Esophagus (tissue), 2 donors: ENCODE results near the gene GIN1. TPM values are rescaled to one million over a fixed set of nuclear protein-coding genes. Genes with fewer than 3 reads are reported as not detected.
"Not testable (repeated sequence)": the region's sequence is repeated elsewhere in the genome, so short reads cannot be mapped to it uniquely, and the experiment has no call there.

ENCODE experiments used
- H3K27ac ChIP-seq, 2 donors: one replicate each; pipeline ENCODE4 v1.5.1; 2013; ENCODE audit warnings: low read depth in 2 of 2, mild to moderate bottlenecking in 2 of 2, inconsistent platforms in 1 of 2, low read length in 1 of 2, moderate library complexity in 1 of 2
- H3K27me3 ChIP-seq, 2 donors: one replicate each; pipeline ENCODE4 v1.6.1; 2013; ENCODE audit warnings: low read length in 2 of 2, control low read depth in 1 of 2, mild to moderate bottlenecking in 1 of 2; ENCODE audit not compliant: insufficient read depth in 2 of 2, control insufficient read depth in 1 of 2
- H3K36me3 ChIP-seq, 2 donors: one replicate each; pipeline ENCODE4 v1.6.1; 2013; ENCODE audit warnings: low read length in 1 of 2; ENCODE audit not compliant: control insufficient read depth in 2 of 2, insufficient read depth in 2 of 2
- H3K4me1 ChIP-seq, 2 donors: one replicate each; pipeline ENCODE4 v1.6.1; 2013; ENCODE audit warnings: low read length in 1 of 2; ENCODE audit not compliant: control insufficient read depth in 2 of 2, insufficient read depth in 2 of 2
- H3K4me3 ChIP-seq, 2 donors: one replicate each; pipeline ENCODE4 v1.5.1; 2013; ENCODE audit warnings: low read length in 2 of 2, mild to moderate bottlenecking in 2 of 2, low read depth in 1 of 2, moderate library complexity in 1 of 2
- H3K9me3 ChIP-seq, 2 donors: one replicate each; pipeline ENCODE4 v1.6.1; 2013; ENCODE audit warnings: mild to moderate bottlenecking in 2 of 2, low read depth in 1 of 2, low read length in 1 of 2, moderate library complexity in 1 of 2; ENCODE audit not compliant: control insufficient read depth in 2 of 2, insufficient read depth in 1 of 2
- WGBS, 2 donors: extraction: QIAGEN DNeasy Blood & Tissue Kit; methylation state at CpG; one replicate each; pipeline ENCODE4 v1.1.7; 2013; 5-methylcytosine and 5-hydroxymethylcytosine counted together
- polyA plus RNA-seq, 2 donors: library from polyadenylated mRNA; stranded (reverse); fragments of 200-250 nt; gene quantifications; one replicate each; pipeline ENCODE4 v1.2.3, GENCODE V29; 2013
- donor health status: healthy with polysubstance abuse.
- donor health status: Bipolar disorder and iron deficiency.

Gene GIN1
- polyA plus RNA-seq, 2 donors, result 2.2 to 2.6 TPM

GRCh38 chr5:103093727-103094126 lies 26.2 kb downstream of the GIN1 start:
- Histone ChIP-seq H3K27me3 (no peaks in the 10 kb centered on the region), H3K27ac (no peak overlapping the region), H3K4me3 (no peak overlapping the region), H3K4me1 (no peaks in the 10 kb centered on the region), H3K36me3 (peaks cover 0 to 2% of the 10 kb centered on the region in 2 donors), H3K9me3 (no peaks in the 10 kb centered on the region)
- whole genome bisulfite sequencing, 2 donors, result 85 to 92% methylated on average over 1 of the region's 1 CpG

DNA sequence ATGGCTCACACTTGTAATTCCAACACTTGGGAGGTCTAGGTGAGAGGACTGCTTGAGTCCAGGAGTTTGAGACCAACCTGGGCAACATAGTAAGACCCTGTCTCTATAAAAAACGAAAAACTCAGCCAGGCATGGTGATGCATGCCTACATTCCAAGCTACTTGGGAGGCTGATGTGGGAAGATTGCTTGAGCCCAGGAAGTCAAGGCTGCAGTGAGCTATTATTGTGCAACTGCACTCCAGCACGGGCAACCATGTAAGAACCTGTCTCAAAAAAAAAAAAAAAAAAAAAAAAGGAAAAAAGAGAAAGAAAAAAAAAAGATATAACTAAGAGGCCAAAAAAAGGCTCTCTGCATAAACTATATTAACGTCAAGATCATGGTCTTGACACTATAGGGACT lies 27.3 kb downstream of the GIN1 start:
- Histone ChIP-seq H3K9me3 (no peaks in the 10 kb centered on the region), H3K27ac (no peak overlapping the region), H3K27me3 (no peaks in the 10 kb centered on the region), H3K36me3 (peaks cover 0 to 2% of the 10 kb centered on the region in 2 donors), H3K4me3 (no peak overlapping the region), H3K4me1 (no peaks in the 10 kb centered on the region)
- 94 to 95% methylated on average over 3 of the region's 3 CpGs for WGBS, 2 donors

DNA sequence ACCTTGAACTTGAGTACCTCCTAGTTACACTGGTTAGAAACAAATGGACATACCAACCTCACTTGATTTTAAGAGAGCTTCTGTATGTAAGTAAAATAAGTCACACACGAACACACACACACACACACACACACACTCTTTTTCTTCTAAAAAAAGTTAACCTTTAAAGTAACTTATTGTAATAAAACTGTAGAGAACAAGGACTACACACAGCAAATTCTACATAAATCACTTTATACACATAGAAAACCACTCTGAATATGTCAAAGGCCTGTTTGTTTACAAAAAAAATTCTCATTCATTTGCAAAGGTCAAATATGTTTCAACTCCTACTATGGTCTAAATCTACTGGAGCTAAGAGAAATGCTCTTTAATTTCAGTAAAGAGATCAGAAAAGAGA lies 29.1 kb downstream of the GIN1 start:
- Histone ChIP-seq H3K4me1 (no peaks in the 10 kb centered on the region), H3K4me3 (no peak overlapping the region), H3K36me3 (peaks cover 0 to 5% of the 10 kb centered on the region in 2 donors), H3K9me3 (no peaks in the 10 kb centered on the region), H3K27me3 (no peaks in the 10 kb centered on the region), H3K27ac (no peak overlapping the region)
- WGBS, 2 donors, result 84% methylated on average over 1 of the region's 1 CpG

- 99 to 100% methylated on average over 1 of the region's 1 CpG for WGBS, 2 donors
Observed at GRCh38 chr5:103089272-103089671, 30.7 kb downstream of the GIN1 start.

DNA sequence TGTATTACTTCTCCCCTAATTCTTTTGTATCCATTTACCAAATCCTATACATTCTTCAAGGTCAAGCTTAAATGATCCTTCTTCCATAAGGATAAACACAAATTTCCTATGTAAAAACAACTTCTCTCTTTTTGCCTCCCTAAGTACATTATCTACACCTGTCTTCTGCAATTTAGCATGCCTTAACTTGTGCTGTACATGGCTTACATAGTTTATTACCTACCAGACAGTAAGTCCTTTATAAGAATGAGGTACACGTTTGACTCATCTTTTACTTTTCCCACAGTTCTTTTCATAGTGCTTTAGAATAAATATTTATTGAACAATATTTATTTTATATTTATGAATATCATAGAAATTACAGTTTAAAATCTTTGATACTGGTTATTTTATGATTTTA lies 33.4 kb downstream of the GIN1 start:
- Histone ChIP-seq H3K9me3 (peaks cover 0 to 2% of the 10 kb centered on the region in 2 donors), H3K27me3 (no peaks in the 10 kb centered on the region), H3K4me1 (no peaks in the 10 kb centered on the region), H3K4me3 (no peak overlapping the region), H3K27ac (no peak overlapping the region), H3K36me3 (peaks cover 0 to 5% of the 10 kb centered on the region in 2 donors)
- WGBS, 2 donors, result 83 to 84% methylated on average over 1 of the region's 1 CpG

More at GRCh38 chr5:103089272-103089671, 30.7 kb downstream of the GIN1 start:
- H3K4me1 ChIP-seq, result no peaks in the 10 kb centered on the region
- H3K27ac ChIP-seq, result no peak overlapping the region
- peaks cover 0 to 7% of the 10 kb centered on the region in 2 donors for H3K36me3 ChIP-seq
- no peaks in the 10 kb centered on the region for H3K27me3 ChIP-seq
- no peak overlapping the region for H3K4me3 ChIP-seq
- H3K9me3 ChIP-seq, result peaks cover 0 to 2% of the 10 kb centered on the region in 2 donors

GRCh38 chr5:103079796-103080195 lies 40.1 kb downstream of the GIN1 start:
- Histone ChIP-seq H3K36me3 (peaks cover 0 to 2% of the 10 kb centered on the region in 2 donors), H3K4me1 (no peaks in the 10 kb centered on the region), H3K27me3 (no peaks in the 10 kb centered on the region), H3K4me3 (no peak overlapping the region), H3K27ac (no peak overlapping the region), H3K9me3 (peaks cover 7 to 15% of the 10 kb centered on the region in 2 donors)
- 67 to 97% methylated on average over 4 of the region's 4 CpGs for WGBS, 2 donors

- Histone ChIP-seq H3K4me1 (no peaks in the 10 kb centered on the region), H3K9me3 (peaks cover 8 to 15% of the 10 kb centered on the region in 2 donors), H3K4me3 (no peak overlapping the region), H3K27me3 (no peaks in the 10 kb centered on the region), H3K36me3 (no peaks in the 10 kb centered on the region), H3K27ac (no peak overlapping the region)
- WGBS, 2 donors, result 87 to 91% methylated on average over 4 of the region's 4 CpGs
Observed at GRCh38 chr5:103075442-103075841, 44.5 kb downstream of the GIN1 start.

DNA sequence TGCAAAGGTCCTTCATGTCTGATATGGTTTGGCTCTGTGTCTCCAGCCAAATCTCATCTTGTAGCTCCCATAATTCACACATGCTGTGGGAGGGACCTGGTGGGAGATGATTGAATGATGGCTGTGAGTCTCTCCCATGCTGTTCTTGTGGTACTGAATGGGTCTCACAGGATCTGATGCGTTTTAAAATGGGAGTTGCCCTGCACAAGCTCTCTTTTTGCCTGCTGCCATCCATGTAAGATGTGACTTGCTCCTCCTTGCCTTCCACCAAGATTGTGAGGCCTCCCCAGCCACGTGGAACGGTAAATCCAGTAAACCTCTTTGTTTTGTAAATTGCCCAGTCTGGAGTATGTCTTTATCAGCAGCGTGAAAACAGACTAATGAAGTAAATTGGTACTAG lies 46.4 kb downstream of the GIN1 start:
- H3K4me1 ChIP-seq, H3K27ac ChIP-seq, H3K36me3 ChIP-seq, H3K4me3 ChIP-seq, H3K27me3 ChIP-seq, H3K9me3 ChIP-seq: not testable (repeated sequence)
- 60 to 84% methylated on average over 4 of the region's 4 CpGs for WGBS, 2 donors

DNA sequence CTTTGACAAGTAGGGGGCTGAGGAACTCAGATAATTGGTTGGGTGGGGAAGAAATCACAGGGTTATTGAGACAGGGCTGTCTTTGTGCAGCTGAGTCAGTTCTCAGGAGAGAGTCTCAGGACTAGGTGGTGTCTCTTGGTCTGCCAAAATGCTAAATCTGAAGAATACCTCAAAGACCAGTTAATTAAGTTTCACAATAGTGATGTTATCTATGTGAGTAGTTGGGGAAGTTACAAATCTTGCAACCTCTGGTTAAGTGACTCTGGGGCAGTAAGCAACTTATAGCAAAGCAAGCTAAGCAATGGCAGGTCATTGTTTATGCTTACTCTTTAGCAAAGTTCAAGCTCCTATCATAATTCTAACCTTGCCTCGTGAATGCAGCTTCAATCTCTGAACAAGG lies 53.6 kb downstream of the GIN1 start:
- no peaks in the 10 kb centered on the region for H3K4me1 ChIP-seq
- H3K9me3 ChIP-seq, result no peaks in the 10 kb centered on the region
- no peaks in the 10 kb centered on the region for H3K27me3 ChIP-seq
- H3K4me3 ChIP-seq, result no peak overlapping the region
- WGBS, 2 donors, result 48 to 54% methylated on average over 1 of the region's 1 CpG
- H3K36me3 ChIP-seq, result no peaks in the 10 kb centered on the region
- no peak overlapping the region for H3K27ac ChIP-seq

DNA sequence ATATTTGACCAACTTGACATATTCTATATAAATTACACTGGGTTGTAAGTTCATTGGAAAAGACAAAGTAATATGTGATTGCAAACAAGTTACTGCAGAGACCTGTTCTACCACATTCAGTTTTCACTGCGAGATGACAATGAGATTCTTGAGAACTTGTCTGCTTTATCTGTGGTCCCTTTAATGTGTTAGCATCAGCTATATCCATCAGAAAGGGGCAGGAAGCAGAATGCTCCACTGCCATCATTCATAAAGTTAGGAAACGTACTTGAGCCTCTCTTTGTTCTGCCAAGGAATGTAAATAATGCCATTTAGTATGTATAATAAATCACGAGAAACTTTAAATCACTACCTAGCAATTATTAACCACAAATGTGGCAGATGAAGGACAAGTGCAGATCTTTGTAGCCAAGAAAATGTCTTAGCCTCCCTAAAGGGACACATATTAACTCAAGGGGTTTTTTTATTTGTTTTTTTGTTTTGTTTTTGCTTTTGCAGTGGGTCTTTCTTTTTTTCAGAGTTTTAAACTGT lies 59.4 kb downstream of the GIN1 start:
- H3K36me3 ChIP-seq, result no peaks in the 10 kb centered on the region
- 18 to 22% methylated on average over 3 of the region's 3 CpGs for WGBS, 2 donors
- H3K4me1 ChIP-seq, result no peaks in the 10 kb centered on the region
- no peak overlapping the region for H3K4me3 ChIP-seq
- no peaks in the 10 kb centered on the region for H3K9me3 ChIP-seq
- no peaks in the 10 kb centered on the region for H3K27me3 ChIP-seq
- H3K27ac ChIP-seq, result no peak overlapping the region
